Astrocyte (in vitro differentiated cells and primary cell): ENCODE measurements around the gene ANAPC7. TPM values are rescaled to one million over a fixed set of nuclear protein-coding genes. Genes with fewer than 3 reads are reported as not detected.
"Not testable (repeated sequence)": the region's sequence is repeated elsewhere in the genome, so short reads cannot be mapped to it uniquely, and the experiment has no call there.

Experiments
- DNase-seq: peaks from one replicate; pipeline ENCODE4 v3.0.0-alpha.2; 2010; ENCODE audit warnings: low read depth
- FAIRE-seq: peaks from 2 replicates; lab custom pipeline; 2011; peaks lifted over from hg19 to GRCh38; lab: Jason Lieb, UNC
- H2AFZ ChIP-seq: 2 replicates; pipeline ENCODE4 v1.6.0; 2012; ENCODE audit warnings: low read depth, low read length, inconsistent platforms
- H3K27ac ChIP-seq: 2 replicates; pipeline ENCODE4 v1.5.1; 2011; ENCODE audit warnings: low read depth, low read length, inconsistent platforms
- H3K27me3 ChIP-seq: 2 replicates; pipeline ENCODE4 v1.6.0; 2011; ENCODE audit warnings: low read length, inconsistent platforms; ENCODE audit not compliant: insufficient read depth
- H3K36me3 ChIP-seq: 2 replicates; pipeline ENCODE4 v1.5.1; 2011; ENCODE audit warnings: low read length, inconsistent platforms; ENCODE audit not compliant: insufficient read depth
- H3K4me1 ChIP-seq: 2 replicates; pipeline ENCODE4 v1.5.1; 2011; ENCODE audit warnings: low read length, inconsistent platforms; ENCODE audit not compliant: insufficient read depth
- H3K4me2 ChIP-seq: 2 replicates; pipeline ENCODE4 v1.6.0; 2012; ENCODE audit warnings: low read length, inconsistent platforms
- H3K4me3 ChIP-seq: 2 replicates; pipeline ENCODE4 v1.5.1; 2011; ENCODE audit warnings: low read depth, mild to moderate bottlenecking, low read length, inconsistent platforms; ENCODE audit not compliant: insufficient read depth
- H3K79me2 ChIP-seq: 2 replicates; pipeline ENCODE4 v1.6.0; 2012; ENCODE audit warnings: mild to moderate bottlenecking, low read length, inconsistent platforms; ENCODE audit not compliant: insufficient read depth
- H3K9ac ChIP-seq: 2 replicates; pipeline ENCODE4 v1.6.0; 2012; ENCODE audit warnings: mild to moderate bottlenecking, low read length, inconsistent platforms
- H3K9me3 ChIP-seq: 2 replicates; pipeline ENCODE4 v1.5.1; 2012; ENCODE audit warnings: low read depth, mild to moderate bottlenecking, low read length, inconsistent platforms; ENCODE audit not compliant: insufficient read depth
- H4K20me1 ChIP-seq: 2 replicates; pipeline ENCODE4 v1.6.0; 2012; ENCODE audit warnings: low read length, inconsistent platforms; ENCODE audit not compliant: insufficient read depth
- H3K27ac Mint-ChIP-seq: one replicate; pipeline ENCODE4 v1.8.0; 2021; ENCODE audit warnings: mild to moderate bottlenecking, mixed read lengths; ENCODE audit not compliant: unreplicated experiment
- H3K27me3 Mint-ChIP-seq: one replicate; pipeline ENCODE4 v1.8.0; 2021; ENCODE audit warnings: low read depth, mixed read lengths; ENCODE audit not compliant: unreplicated experiment
- H3K36me3 Mint-ChIP-seq: one replicate; pipeline ENCODE4 v1.8.0; 2021; ENCODE audit warnings: low read depth, mixed read lengths; ENCODE audit not compliant: unreplicated experiment
- H3K4me1 Mint-ChIP-seq: one replicate; pipeline ENCODE4 v1.8.0; 2021; ENCODE audit warnings: low read depth, mixed read lengths; ENCODE audit not compliant: unreplicated experiment
- H3K4me3 Mint-ChIP-seq: one replicate; pipeline ENCODE4 v1.8.0; 2021; ENCODE audit warnings: mild to moderate bottlenecking, moderate library complexity, mixed read lengths; ENCODE audit not compliant: unreplicated experiment
- H3K9me3 Mint-ChIP-seq: one replicate; pipeline ENCODE4 v1.8.0; 2021; ENCODE audit warnings: mild to moderate bottlenecking, mixed read lengths; ENCODE audit not compliant: unreplicated experiment
- CTCF ChIP-seq: IDR thresholded peaks from 2 replicates; pipeline ENCODE4 v1.5.1; 2011; ENCODE audit warnings: low read depth, mild to moderate bottlenecking, inconsistent platforms, low read length, moderate library complexity; ENCODE audit not compliant: insufficient read depth
- total RNA-seq: library from RNA; stranded (reverse); gene quantifications from 2 replicates; pipeline ENCODE4 v1.2.1, GENCODE V29; 2021

The ANAPC7 gene
- total RNA-seq, 1 donor from 2014 or later: 50.7 TPM

- no peaks in the 10 kb centered on the region for H4K20me1 ChIP-seq
- H3K4me1 ChIP-seq: no peaks in the 10 kb centered on the region
- Mint-ChIP-seq H3K27ac (no peak overlapping the region), H3K36me3 (no peaks in the 10 kb centered on the region), H3K4me1 (no peaks in the 10 kb centered on the region), H3K27me3 (no peaks in the 10 kb centered on the region), H3K4me3 (no peak overlapping the region), H3K9me3 (no peaks in the 10 kb centered on the region)
- no peak overlapping the region for H2AFZ ChIP-seq
- no peak for TF ChIP-seq CTCF
- H3K4me2 ChIP-seq: no peak overlapping the region
- H3K79me2 ChIP-seq: no peaks in the 10 kb centered on the region
- DNase-seq: no peak
- no peaks in the 10 kb centered on the region for H3K36me3 ChIP-seq
- H3K27me3 ChIP-seq: no peaks in the 10 kb centered on the region
- no peak overlapping the region for H3K4me3 ChIP-seq
- H3K9me3 ChIP-seq: no peaks in the 10 kb centered on the region
- no peak overlapping the region for H3K27ac ChIP-seq
- no peak overlapping the region for H3K9ac ChIP-seq
- FAIRE-seq: no peak
These were observed 42.3 kb downstream of the ANAPC7 start for GRCh38 chr12:110361216-110361615.

GRCh38 chr12:110358384-110359097, 45.0 kb downstream of the ANAPC7 start:
- not testable (repeated sequence) for FAIRE-seq, H3K4me3 Mint-ChIP-seq

More at GRCh38 chr12:110358384-110359097, 45.0 kb downstream of the ANAPC7 start:
- not testable (repeated sequence) for DNase-seq, H3K4me1 ChIP-seq, H3K4me3 ChIP-seq, H4K20me1 ChIP-seq, H3K27me3 ChIP-seq, H3K79me2 ChIP-seq, H3K9ac ChIP-seq, H2AFZ ChIP-seq, H3K27me3 Mint-ChIP-seq, H3K9me3 Mint-ChIP-seq, H3K4me1 Mint-ChIP-seq, H3K27ac Mint-ChIP-seq, H3K36me3 ChIP-seq, H3K36me3 Mint-ChIP-seq, H3K27ac ChIP-seq, H3K4me2 ChIP-seq, H3K9me3 ChIP-seq
- peak; percentile 17 for TF ChIP-seq CTCF
